HT1080 (cell line): ENCODE measurements around the gene FRMD5. TPM values are rescaled to one million over a fixed set of nuclear protein-coding genes. Genes with fewer than 3 reads are reported as not detected.

Experiments
- DNase-seq: peaks from one replicate; pipeline ENCODE4 v3.0.0-alpha.2; 2015; ENCODE audit warnings: low read depth
- total RNA-seq: library from RNA; depleted of rRNA; stranded (reverse); fragments of >200 nt; shearing (Covaris generic); gene quantifications from 2 replicates; pipeline ENCODE4 v1.2.3, GENCODE V29; 2014

The FRMD5 gene
- total RNA-seq, 1 experiment from 2014 or later = 28.1 TPM

DNA sequence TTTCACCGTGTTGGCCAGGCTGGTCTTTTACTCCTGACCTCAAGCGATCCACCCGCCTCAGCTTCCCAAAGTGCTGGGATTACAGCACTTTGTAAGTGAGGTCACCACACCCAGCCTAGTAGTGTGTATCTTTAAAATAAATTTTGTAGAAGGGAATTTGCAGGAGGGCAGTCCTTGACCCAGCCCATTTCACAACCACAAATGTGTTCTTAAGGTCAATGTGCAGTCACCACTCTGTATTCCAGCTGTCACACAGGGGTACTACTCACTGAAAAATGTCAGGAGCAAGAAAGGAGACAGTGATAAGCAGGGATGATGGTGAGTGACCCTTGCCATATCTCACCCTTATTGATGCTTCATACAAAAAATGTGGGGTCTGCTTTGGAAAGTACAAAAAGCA, 98.5 kb downstream of the FRMD5 start:
- no peak for DNase-seq

DNA sequence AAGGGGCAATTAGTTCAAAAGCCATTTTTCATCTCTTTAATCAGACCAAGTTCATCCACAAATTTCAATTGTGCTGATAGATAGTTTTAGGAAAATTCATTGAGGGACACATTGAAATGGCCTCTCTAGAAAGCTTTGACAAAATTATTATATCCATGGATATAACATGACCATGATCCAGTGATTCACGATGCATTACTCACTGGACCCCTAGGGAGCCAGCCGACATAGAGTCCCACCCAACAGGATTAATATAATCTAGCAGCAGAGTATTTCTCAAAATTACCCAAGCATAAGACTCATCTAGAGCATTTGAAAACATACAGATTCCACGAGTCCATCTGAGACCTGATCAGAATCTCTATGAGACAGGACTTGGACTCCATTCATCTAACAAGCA, 100.3 kb downstream of the FRMD5 start:
- DNase-seq = peak; percentile 56

DNA sequence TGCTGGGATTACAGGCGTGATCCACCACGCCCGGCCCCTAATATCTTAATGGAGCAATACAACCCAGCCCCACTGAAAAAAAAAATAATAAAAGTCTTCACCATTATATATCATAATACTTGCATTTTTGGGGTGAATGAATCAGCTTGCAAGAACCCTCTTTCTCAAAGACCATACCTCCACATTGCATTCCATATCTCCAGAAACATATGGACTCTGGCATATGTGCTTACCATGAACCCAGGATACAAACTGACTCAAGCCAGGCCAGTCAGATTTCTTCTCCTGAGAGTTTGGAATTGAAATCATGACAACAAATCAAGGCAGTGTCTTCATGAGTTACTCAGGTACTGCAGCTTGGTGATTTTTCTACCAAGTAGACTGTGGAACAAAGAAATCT, 101.2 kb downstream of the FRMD5 start:
- DNase-seq = no peak

DNA sequence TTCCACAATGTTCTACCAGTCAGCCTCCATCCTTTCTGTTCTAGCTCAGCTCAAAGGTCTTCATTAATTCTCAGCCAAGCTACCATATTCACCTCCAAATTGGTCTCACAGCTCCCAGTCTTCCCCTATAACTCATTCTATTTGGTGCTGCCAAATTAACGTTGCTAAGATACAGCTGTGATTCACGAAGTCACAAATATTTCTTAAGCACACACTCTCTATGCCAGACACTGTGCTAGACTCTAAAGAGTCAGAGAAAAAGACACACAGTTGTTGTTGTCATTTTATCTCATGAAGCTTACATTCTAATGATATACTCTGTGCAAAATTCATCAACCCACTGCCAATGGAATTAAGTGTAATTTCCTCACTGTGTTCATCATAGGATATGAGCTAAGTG, 102.8 kb downstream of the FRMD5 start:
- DNase-seq = peak; percentile 52

DNA sequence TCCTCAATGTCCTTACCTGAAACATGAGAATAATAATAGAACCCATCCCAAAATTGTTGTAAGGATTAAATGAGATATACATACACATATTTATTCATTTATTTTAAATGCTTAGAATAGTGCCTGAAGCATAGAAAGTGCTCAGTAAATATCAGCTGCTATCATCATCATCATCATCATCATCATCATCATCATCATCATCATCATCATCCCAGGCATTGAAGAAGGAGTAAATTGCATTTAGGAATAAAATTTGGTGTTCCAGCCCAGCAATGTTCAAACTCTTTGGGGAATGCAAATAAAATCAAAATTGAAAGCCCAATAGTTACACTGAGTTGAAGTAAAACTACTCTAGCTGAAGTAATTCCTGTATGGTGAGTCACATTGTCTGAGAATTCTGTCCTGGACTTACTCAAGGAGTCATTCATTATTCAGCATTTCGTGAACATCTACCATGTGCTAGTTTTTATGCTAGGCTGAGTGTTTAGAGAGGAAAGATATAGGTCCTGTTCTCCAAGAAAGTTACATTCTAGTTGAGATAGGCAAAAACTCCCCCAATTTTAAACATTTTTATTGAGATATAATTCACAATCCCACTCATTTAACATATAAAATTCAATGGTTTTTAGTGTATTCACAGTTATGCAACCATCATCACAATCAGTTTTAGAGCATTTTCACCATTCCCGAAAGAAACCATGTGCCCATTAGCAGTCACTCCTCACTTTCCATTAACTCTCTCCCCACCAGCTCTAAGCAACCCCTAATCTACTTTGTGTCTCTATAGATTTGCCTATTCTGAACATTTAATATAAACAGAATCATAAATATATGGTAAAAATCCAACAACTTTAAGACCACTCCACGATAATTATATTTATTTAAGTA, 107.2 kb downstream of the FRMD5 start:
- peak; percentile 85 for DNase-seq

DNA sequence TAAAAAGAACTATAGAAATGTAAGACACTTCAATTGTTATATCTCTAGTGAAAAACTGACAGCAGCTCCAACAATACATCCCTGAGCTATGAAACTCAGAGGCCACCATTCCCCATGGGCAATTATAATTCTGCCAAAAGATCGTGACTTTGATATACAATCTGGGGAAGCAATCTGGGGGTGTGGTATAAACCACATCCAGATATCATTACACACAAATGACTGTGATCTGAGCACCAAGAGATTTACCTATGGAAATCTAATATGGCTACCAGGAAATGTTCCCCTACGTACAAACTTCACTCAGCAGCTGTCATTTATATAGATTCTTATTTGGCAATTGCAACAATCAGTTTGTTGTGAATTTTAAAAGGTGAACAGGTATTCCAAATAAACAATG, 110.3 kb downstream of the FRMD5 start:
- no peak for DNase-seq

DNA sequence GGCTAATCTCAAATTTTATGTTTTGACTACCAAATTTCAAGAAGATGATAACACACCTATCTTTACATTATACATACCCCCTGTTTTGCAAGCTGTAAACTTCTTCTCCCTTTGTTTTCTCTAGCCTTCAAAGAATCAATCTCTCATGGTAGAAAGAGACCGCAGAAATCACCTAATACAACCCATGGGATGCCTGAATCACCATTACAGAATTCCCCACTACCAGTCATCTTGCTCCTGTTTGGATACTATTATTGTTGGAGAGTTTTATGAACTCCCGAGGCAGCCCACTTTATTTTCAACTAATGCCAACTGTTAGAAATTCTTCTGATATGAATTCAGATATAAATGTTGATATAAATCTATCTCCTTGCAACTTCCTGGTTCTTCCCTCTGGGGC, 110.9 kb downstream of the FRMD5 start:
- no peak for DNase-seq

DNA sequence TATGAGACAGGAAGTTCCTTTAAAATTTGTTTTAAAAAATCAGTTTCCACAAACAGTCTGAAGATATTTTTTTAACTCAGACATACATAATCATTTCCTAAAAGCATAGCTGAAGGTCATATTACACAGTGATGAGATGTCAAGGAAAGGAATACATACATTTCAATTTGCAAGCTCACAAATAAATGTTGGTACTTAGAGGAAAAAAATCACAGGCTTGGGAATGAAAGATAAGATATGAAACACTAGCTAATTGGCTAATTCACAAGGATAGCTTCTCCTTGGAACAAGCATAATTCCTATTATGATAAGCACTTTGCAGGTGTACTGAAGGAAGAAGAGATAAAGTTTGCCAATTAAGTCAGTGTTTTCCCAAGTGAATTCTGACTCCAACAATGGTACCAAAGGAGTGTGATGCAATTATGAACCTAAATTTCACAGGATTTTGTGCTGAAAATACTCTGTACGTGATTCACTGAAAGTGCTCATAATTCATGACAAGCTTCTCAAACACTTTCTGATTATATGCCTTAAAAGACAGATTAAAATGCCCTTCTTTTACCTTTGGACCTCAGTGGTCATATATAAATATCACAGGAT, 112.4 kb downstream of the FRMD5 start:
- no peak for DNase-seq

DNA sequence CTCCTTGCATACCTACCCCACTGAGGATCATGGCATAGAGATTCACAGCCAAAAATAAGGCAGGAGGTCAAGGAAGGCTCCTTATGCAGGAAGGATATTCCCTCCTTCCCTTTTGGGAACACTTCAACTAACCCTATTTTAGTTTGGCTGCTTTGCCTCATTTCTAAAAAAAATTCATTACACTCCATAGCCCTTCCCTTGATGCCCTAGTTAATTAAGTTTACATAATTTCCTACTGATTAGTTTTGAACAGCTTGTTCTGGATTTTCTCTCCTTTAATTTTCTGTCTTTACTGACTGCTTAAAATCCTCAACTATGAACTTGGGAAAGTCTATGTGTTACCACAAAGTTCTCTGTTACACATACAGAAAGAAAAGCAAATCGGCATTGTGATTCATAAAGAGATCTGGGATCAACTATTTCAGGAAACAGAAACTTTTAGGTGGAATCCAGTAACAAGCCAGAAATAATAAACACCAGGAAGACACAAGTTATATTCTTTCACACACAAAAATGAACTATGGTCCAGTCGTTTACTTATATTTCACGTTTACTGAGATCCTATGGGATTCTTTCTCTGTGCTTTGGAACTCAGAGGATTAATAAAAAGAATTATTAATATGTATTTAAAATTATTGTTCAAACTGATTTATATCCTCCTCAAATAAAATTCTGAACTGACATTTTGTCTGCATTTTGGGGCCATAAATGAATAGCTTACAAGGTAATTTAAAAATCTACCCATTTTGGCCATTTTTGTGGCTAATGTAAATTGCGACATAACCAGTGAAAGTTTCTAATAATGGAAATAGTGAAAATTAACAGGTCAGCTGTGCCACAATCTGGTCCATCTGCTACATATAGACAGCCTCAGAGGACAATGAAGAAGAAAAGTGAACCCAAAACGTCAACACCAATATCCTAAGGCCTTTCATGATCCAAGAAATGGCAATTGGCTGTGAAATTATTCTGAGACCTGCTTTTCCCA, 113.8 kb downstream of the FRMD5 start:
- no peak for DNase-seq

DNA sequence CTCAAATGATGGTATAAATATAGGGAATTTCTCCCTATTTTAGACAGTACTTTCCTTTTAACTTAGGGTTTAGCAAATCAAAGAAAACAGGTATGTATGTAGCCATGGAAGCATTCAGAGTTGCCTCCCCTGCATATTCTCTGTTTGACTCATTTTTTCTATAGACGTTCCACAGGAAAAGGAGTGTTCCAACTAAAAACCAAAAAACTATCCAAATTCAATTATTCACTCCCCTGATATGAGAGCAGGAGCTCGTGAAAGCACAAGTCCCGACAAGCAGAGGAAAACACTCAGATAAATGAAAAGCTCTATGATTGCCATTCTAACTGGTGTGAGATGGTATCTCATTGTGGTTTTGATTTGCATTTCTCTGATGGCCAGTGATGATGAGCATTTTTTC, 119.5 kb downstream of the FRMD5 start:
- peak; percentile 34 for DNase-seq

DNA sequence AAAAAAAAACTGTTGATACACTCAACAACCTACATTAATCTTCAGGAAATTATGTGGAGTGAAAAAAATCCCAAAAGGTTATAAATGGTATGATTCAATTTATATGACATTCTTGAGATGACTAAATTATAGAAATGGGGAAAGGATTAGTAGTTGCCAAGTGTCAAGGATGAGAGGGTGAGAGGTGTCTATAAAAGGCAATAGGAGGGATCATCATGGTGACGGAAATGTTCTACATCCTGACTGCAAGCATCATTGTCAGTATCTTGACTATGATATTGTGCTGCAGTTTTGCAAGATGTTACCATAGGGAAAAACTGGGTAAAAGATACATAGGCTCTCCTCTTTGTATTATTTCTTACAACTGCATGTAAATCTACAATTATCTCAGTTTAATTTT, 125.6 kb downstream of the FRMD5 start:
- peak; percentile 13 for DNase-seq

DNA sequence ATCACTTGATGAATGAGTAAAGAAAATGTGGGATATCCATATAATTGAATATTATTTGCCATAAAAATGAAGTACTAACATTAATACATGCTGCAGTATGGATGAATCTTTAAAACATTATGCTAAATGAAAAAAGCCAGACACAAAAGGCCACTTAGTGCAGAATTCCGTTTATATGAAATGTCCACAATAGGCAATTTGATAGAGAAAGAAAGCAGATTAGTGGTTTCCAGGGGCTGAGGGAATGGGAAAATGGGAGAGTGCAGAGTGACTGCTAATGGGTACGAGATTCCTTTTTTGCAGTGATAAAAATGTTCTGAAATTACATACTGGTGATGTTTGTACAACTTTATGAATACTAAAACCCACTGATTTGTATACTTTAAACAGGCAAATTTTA, 126.7 kb downstream of the FRMD5 start:
- no peak for DNase-seq

DNA sequence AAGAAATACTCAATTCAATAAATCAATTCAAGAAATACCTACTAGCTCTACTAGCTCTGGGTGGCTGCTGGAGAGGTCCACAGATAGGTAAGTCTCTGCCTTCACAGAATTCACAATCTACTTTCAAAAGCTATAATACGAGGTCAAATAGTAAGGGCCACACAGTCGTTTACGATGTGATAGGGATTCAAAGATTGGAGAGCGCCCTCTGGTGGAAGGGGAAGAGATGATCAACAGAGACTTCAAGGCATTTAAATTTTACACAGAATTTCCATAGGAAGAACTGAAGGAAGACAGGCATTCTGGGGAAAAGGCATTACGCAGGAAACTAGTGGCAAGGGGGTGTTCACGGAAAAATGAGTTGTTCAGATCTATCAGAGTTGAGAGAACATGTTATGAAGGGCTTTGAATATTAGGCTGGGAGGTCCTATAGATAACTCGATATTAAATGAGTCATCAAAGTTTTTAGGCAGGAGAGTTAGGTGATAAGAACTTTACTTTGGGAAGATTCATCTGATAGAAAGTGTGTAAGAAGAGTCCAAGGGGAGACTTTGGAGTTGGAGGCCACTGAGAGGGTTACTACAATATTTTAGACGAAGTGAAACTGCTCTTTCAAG, 128.8 kb downstream of the FRMD5 start:
- peak; percentile 68 for DNase-seq

DNA sequence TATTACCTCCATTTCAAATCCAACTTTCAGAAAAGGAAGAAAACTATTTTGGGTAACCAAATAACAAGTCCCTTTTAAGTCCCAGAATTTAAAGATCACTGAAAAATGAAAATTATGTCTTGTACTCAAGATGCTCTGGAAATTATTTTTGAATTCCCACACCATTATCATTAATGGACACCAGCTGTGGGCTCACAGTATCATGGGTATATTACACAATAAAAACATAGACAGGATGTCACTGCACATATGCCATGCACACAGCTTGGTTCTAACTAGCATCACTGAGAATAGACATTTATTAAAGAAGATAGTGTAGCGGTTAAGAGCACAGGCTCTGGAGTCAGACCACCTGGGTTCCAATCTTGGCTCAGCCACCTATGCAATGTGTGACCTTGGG, 130.4 kb downstream of the FRMD5 start:
- DNase-seq = no peak

DNA sequence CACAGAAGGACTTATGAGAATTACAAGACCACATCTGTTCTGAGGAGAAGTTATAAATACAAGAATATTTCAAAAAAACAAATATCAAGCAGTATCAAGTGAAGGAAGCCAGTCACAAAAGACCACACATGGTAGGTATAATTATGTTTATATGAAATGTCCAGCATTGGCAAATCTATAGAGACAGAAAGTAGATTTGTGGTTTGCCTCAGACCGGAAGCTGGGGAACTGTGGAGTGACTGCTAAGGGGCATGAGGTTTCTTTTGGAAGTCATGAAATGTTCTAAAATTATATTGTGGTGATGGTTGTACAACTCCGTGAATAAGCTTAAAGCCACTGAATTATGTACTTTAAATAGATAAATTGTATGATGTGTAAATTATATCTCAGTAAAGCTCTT, 136.9 kb downstream of the FRMD5 start:
- no peak for DNase-seq

DNA sequence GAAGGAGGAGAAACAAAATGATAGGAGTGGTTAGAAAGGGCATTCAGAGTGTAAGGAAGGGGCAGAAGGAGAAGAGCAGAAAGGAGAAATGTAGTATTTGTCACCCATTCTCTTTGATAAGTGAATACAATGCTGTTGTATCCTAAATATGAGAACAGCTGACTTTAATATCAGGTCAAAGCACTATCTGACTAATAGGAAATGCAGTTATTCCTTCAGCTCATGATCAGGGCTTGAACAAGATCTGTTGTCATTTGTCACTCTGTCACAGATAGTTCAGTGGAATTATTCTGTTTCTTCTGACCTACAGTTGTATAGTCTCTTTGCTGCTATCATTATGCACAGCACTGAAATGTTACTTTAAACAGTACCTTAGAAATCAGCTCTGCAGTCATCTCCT, 149.4 kb downstream of the FRMD5 start:
- no peak for DNase-seq

DNA sequence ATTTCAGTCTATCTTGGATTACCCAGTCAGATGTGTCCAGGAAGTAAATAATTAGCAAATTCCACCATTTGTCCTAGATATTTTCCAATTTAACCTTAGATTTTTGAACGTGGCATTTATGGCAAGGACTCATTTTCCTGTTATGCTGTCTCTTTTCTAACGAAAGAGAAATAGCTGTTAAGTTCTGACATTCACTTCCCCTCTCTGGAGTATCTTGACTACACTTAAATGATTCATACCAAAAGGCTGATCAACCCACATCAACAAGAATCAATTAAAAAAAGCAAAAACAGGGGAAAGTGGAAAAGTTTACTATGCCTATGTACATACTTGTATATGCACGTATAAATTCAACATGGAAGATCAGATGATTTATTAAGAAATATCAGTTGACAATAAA, 149.9 kb downstream of the FRMD5 start:
- no peak for DNase-seq

DNA sequence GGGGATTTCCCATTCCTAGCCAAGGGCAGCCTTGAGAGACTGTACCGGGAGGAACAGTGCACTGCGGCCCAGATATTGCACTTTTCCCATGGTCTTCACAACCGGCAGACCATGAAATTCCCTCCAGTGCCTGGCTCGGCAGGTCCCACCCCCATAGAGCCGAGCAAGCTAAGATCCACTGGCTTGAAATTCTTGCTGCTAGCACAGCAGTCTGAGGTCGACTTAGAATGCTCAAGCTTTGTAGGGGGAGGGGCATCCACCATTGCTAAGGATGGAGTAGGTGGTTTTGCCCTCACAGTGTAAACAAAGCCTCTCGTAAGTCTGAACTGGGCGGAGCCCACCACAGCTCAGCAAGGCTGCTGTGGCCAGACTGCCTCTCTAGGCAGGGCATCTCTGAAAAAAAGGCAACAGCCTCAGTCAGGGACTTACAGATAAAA, 156.3 kb downstream of the FRMD5 start:
- no peak for DNase-seq

DNA sequence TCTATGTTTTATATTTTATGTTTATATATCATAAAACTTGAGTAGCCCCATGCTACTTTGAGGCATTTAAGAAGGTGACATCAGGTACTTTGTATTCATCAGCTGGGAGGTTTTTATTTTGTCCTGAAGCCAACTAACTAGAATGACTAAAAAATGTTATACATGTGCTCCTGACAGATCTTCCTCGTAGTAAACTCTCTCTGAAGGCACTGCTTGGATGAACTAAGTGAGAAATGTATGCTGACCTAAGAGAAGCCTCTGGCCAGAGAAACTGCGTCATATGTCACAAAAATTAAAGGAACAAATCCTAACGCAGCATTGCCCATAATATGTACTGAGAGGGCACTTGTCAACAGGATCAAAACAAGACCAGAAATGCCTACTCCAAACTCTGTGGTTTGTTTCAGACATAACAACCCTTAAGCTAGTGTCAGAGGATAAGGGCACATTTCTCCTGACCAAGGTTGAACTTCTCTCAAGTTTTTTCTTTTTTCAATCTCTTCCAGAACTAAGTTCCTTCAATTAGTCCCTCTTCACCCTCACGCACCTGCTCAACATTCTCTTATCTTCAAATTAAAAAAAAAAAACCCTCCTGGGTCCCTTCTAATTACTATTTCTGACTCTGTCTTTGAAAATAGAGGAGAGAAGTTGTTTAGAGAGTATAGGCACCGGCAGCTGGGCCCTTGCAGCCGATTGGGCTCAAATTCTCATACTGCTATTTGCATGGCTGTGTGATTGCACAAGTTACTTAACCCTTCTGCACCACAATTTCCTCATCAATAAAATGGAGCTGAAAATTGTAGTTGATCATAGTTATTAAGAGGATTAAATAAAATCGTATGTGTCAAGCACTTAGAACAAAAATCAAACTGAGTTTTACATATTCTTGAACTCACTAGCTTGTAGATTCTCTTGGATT, 159.0 kb downstream of the FRMD5 start:
- DNase-seq = no peak

DNA sequence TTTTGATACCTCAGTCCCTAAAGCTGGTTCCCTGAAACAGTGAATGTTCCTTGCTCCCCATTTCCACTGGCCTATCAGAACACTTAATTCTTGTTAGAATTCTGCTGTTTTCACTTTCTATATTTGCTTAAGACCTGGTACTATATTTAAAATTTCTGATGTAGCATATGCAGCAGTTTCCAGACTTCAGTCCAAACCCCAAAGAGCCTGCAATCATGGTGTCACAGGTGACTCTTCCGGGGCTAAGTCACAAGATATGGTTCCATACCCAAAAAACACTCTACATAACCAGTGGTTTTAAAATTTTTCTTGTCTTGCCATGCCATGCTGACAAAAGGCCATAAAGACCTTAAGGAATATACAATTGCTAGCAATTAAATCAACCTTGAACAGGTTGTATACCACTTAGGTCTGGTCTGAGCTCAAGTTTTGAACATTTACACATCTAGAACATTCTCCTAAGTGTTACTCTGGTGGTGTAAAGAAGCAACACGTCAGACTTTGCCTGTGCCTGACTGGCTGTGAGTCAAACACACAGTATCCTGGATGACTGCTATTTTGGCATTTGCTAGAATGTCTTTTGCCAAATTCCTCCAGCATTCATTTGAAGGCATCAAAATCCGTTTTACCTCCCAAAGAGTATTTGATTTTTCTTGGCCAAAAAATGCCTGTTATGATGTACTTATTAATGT, 160.0 kb downstream of the FRMD5 start:
- peak; percentile 63 for DNase-seq
